ENCODE results near the gene KCNC2. TPM values are rescaled to one million over a fixed set of nuclear protein-coding genes. Genes with fewer than 3 reads are reported as not detected.

Gene KCNC2
- total RNA-seq, 3 donors from 2014 or later: 0.29 to 1.3 TPM; not detected in 1

GRCh38 chr12:75087654-75088053 is 122.0 kb downstream of the KCNC2 start:
- no peak for DNase-seq (ENCODE audit: low spot score in 2 of 2)
- Histone ChIP-seq H3K4me1 (no peaks in the 10 kb centered on the region), H3K4me3 (no peak overlapping the region), H3K27me3 (no peaks in the 10 kb centered on the region), H3K9me3 (no peaks in the 10 kb centered on the region), H3K27ac (no peak overlapping the region), H3K36me3 (no peaks in the 10 kb centered on the region)
- no peak for TF ChIP-seq POLR2AphosphoS5 (IDR thresholded peaks at IDR 0.05)
- no peak for TF ChIP-seq CTCF (IDR thresholded peaks at IDR 0.05)
- TF ChIP-seq POLR2A (IDR thresholded peaks at IDR 0.05): no peak
- intact Hi-C loops (cut with DNase I; ENCODE audit: low total_unique reads): no loop called here

DNA sequence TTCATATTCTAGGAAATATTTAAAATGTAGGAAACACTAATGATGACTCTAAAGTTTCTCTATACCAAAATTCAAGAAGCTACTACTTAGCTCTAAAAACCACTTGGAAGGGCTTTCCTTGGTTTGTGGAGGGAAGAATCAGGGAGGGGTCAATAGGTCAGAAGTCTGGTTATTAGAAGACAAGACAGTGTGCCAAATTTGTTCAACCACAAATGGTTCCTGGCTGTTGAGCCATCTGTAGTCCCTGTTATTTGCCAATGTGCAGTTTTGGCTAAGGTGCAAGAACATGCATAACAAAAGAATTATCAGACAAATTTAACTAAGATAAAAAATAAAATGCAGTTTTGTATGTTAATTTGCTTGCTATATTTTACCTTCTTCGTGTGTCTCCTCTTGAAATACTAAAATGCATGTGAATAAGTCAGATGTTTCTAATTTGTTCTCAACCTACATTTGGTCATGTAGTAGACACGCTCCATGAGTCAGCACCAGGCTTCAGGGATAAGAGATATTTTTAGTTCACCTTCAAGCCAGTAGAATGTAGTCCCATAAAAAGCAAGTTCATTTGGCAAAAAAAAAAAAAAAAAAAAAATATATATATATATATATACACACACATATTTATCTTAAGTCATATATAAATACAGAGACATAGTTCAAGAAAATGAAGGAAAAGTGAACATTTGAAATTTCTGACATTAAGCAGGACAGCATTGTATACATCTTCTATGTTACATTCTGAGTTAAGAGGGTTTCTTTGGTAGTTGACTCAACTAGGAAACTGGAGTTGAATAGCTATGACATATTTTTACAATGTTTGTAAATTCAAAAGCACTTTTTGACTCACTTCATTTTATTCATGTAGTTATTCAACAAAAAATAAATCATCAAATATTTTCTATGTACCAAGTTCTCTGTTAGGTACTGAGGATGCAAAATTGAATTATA is 123.3 kb downstream of the KCNC2 start:
- no peak overlapping the region for H3K4me3 ChIP-seq
- H3K27ac ChIP-seq: no peak overlapping the region
- H3K36me3 ChIP-seq: no peaks in the 10 kb centered on the region
- intact Hi-C loops (cut with DNase I; ENCODE audit: low total_unique reads): no loop called here
- DNase-seq (ENCODE audit: low spot score in 2 of 2): no peak
- no peak for TF ChIP-seq POLR2A (IDR thresholded peaks at IDR 0.05)
- no peaks in the 10 kb centered on the region for H3K4me1 ChIP-seq
- no peaks in the 10 kb centered on the region for H3K27me3 ChIP-seq
- H3K9me3 ChIP-seq: no peaks in the 10 kb centered on the region

DNA sequence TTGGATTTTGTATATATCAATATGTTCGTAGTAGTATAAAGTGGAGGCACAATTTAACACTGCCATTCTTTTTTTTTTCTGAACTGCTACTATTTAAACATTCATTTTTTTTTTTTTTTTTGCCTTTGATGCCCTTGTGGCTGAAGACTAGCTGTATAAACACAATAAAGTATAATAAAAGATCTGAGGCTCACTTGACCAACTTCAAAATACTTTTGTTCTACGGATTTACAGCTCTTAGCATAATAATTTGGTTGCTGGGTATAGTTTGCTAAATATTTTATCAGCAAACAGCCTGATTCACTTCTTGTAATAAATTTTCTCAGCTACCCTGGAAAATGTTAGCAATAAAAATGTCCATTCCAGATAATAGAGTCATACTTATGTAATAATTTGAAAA is 128.3 kb downstream of the KCNC2 start:
- Histone ChIP-seq H3K27ac (no peak overlapping the region), H3K9me3 (no peaks in the 10 kb centered on the region)
- intact Hi-C loops (cut with DNase I; ENCODE audit: low total_unique reads): no loop called here

GRCh38 chr12:75080582-75080981 is 129.1 kb downstream of the KCNC2 start:
- no peak overlapping the region for H3K27ac ChIP-seq
- H3K27me3 ChIP-seq: no peaks in the 10 kb centered on the region
- no peaks in the 10 kb centered on the region for H3K9me3 ChIP-seq
- no peaks in the 10 kb centered on the region for H3K36me3 ChIP-seq
- intact Hi-C loops (cut with DNase I; ENCODE audit: low total_unique reads): no loop called here
- H3K4me1 ChIP-seq: no peaks in the 10 kb centered on the region
- no peak overlapping the region for H3K4me3 ChIP-seq
- no peak for DNase-seq (ENCODE audit: low spot score in 2 of 2)
- TF ChIP-seq CTCF (IDR thresholded peaks at IDR 0.05) (no peak), POLR2AphosphoS5 (IDR thresholded peaks at IDR 0.05) (no peak), POLR2A (IDR thresholded peaks at IDR 0.05) (no peak)

More for the DNA sequence above, 128.3 kb downstream of the KCNC2 start:
- no peaks in the 10 kb centered on the region for H3K4me1 ChIP-seq
- no peak overlapping the region for H3K4me3 ChIP-seq
- TF ChIP-seq POLR2AphosphoS5 (IDR thresholded peaks at IDR 0.05) (no peak), POLR2A (IDR thresholded peaks at IDR 0.05) (no peak), CTCF (IDR thresholded peaks at IDR 0.05) (no peak)
- H3K36me3 ChIP-seq: no peaks in the 10 kb centered on the region
- no peaks in the 10 kb centered on the region for H3K27me3 ChIP-seq
- DNase-seq (ENCODE audit: low spot score in 2 of 2): no peak

DNA sequence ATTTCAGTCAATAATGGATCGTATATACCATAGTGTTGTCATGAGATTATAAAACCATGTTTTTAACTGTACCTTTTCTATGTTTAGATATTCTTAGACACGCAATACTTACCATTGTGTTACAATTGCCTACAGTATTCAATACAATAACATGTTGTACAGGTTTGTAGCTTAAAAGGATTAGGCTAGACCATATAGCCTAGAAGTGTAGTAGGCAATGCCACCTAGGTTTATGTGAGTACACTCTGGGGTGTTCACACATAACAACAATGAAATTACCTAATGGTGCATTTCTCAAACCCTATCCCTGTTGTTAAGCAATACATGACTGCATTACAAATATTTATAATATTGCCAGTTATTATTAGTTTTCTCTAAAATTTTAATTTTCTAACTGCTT is 144.2 kb downstream of the KCNC2 start:
- TF ChIP-seq POLR2AphosphoS5 (IDR thresholded peaks at IDR 0.05) (no peak), POLR2A (IDR thresholded peaks at IDR 0.05) (no peak), CTCF (IDR thresholded peaks at IDR 0.05) (no peak)
- Histone ChIP-seq H3K4me1 (no peaks in the 10 kb centered on the region), H3K36me3 (no peaks in the 10 kb centered on the region), H3K4me3 (no peak overlapping the region), H3K9me3 (no peaks in the 10 kb centered on the region), H3K27ac (no peak overlapping the region), H3K27me3 (no peaks in the 10 kb centered on the region)
- intact Hi-C loops (cut with DNase I; ENCODE audit: low total_unique reads): loop anchor here (10.0 kb wide), 1 partner anchor 701 kb away; no protein-coding TSS in a partner anchor
- DNase-seq (ENCODE audit: low spot score in 2 of 2): no peak
